ENCODE measurements around the gene CLEC16A.

- TF ChIP-seq CTCF (IDR thresholded peaks at IDR 0.05; ENCODE audit: insufficient read depth, low read length) (peak; percentile 100), GABPA (IDR thresholded peaks at IDR 0.05; ENCODE audit: low read depth) (no peak), POLR2AphosphoS5 (IDR thresholded peaks at IDR 0.05; ENCODE audit: low read depth) (no peak), REST (IDR thresholded peaks at IDR 0.05; ENCODE audit: insufficient replicate concordance, low read depth) (no peak), SPI1 (IDR thresholded peaks at IDR 0.05; ENCODE audit: borderline replicate concordance, low read depth) (no peak)
Measured at GRCh38 chr16:10918294-10919002, 25.9 kb upstream of the CLEC16A start.

All from HL-60 (cell line).